ENCODE measurements around the gene NCMAP. TPM values are rescaled to one million over a fixed set of nuclear protein-coding genes. Genes with fewer than 3 reads are reported as not detected.

The NCMAP gene
- polyA plus RNA-seq, 1 of the 3 experiments (the other 2 are of a cell fraction) = not detected

DNA sequence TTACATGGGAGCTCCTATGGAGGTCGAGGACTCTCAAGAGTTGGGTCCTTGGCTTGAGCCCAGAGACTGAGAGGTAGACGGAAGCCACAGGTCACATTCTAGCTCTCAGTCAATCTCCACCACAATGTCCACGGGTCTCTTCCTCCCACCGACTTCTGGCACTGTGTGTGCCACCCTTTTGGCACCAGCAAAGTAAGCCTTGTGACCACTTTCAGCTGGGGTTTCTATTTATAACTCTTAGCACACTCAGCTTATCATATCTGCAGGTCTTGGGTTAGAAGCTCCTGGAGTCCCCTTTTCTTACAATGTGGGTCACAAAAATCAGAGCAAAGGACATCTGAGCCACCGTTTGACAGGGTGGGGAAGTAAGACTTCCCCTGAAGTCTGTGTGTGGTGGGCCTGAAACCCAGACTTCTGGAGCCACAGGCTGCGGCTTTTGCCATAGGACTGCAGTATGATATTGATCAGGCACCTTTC lies 28.3 kb downstream of the NCMAP start:
- Histone ChIP-seq H3K4me2 (no peak overlapping the region), H3K9me2 (no peaks in the 10 kb centered on the region), H3F3A (replicated peaks; ENCODE audit: insufficient read depth) (no peaks in the 10 kb centered on the region), H3K79me2 (ENCODE audit: insufficient read depth) (no peaks in the 10 kb centered on the region), H4K20me1 (ENCODE audit: insufficient read depth) (no peaks in the 10 kb centered on the region), H3K36me3 (replicated peaks in 1 of 2; ENCODE audit: control insufficient read depth in 1 of 2, insufficient read depth in 2 of 2, low read length in 1 of 2) (no peaks in the 10 kb centered on the region), H3K4me3 (ENCODE audit: low read depth in 2 of 2, low read length in 1 of 2) (no peak overlapping the region), H3K4me1 (ENCODE audit: control insufficient read depth in 1 of 2, insufficient read depth in 2 of 2, low read depth in 1 of 2, low read length in 1 of 2) (no peaks in the 10 kb centered on the region), H3K9ac (no peak overlapping the region), H2AFZ (ENCODE audit: low read depth) (no peak overlapping the region), H3K9me3 (no peaks in the 10 kb centered on the region), H3K27me3 (ENCODE audit: insufficient read depth) (no peaks in the 10 kb centered on the region), H3K27ac (ENCODE audit: low read depth in 2 of 2, low read length in 1 of 2) (no peak overlapping the region)
- ChIA-PET POLR2A (no interaction called here), CTCF (interaction anchor here (0.9 to 1.2 kb wide), 3 partner anchors 38 to 251 kb away, joined by 3 to 4 read pairs (median 3); no protein-coding TSS in a partner anchor)
- no peak for DNase-seq
- TF ChIP-seq, protein P1, sequence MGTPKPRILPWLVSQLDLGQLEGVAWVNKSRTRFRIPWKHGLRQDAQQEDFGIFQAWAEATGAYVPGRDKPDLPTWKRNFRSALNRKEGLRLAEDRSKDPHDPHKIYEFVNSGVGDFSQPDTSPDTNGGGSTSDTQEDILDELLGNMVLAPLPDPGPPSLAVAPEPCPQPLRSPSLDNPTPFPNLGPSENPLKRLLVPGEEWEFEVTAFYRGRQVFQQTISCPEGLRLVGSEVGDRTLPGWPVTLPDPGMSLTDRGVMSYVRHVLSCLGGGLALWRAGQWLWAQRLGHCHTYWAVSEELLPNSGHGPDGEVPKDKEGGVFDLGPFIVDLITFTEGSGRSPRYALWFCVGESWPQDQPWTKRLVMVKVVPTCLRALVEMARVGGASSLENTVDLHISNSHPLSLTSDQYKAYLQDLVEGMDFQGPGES (IDR thresholded peaks at IDR 0.05; ENCODE audit: low read depth, low read length) = no peak
- no peak for TF ChIP-seq JUND (IDR thresholded peaks at IDR 0.05)
- TF ChIP-seq FOXM1 (IDR thresholded peaks at IDR 0.05; ENCODE audit: low read depth) = no peak
- TF ChIP-seq MEF2A (IDR thresholded peaks at IDR 0.05; ENCODE audit: borderline replicate concordance, low read depth) = no peak
- TF ChIP-seq YY1 (IDR thresholded peaks at IDR 0.05; ENCODE audit: low read depth) = no peak
- no peak for TF ChIP-seq TAF1 (IDR thresholded peaks at IDR 0.05; ENCODE audit: borderline replicate concordance, low read depth, low read length)
- 58% methylated on average over 6 of the region's 6 CpGs for WGBS (ENCODE audit: low lambda C conversion rate)

DNA sequence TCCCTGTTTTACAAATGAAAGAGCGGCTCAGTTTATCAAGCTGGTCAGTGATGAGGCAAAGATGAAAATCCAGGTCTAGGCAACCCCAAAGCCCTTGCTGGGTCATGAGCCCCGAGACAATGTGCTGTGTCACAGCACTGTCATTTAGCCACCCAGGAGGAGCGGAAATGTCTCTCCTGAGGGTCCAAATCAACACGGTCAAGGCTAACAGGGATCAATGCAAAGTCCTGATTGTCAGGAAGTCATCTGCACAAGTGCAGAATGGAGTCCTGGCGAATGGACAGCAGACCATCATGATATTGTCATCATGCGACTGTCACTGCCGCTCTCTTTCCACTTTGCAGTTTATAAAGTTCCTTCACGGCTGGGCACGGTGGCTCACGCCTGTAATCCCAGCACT lies 30.2 kb downstream of the NCMAP start:
- H3K27me3 ChIP-seq (ENCODE audit: insufficient read depth) = no peaks in the 10 kb centered on the region
- 75% methylated on average over 10 of the region's 10 CpGs for WGBS (ENCODE audit: low lambda C conversion rate)
- no peak for TF ChIP-seq FOXJ3 (CRISPR knock-in tag; IDR thresholded peaks at IDR 0.05)
- TF ChIP-seq, protein P2, sequence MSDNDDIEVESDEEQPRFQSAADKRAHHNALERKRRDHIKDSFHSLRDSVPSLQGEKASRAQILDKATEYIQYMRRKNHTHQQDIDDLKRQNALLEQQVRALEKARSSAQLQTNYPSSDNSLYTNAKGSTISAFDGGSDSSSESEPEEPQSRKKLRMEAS (IDR thresholded peaks at IDR 0.05; ENCODE audit: low read depth) = no peak
- no peak for TF ChIP-seq TAF1 (IDR thresholded peaks at IDR 0.05; ENCODE audit: borderline replicate concordance, low read depth, low read length)
- H3K4me2 ChIP-seq = no peak overlapping the region
- H3K27ac ChIP-seq (ENCODE audit: low read depth in 2 of 2, low read length in 1 of 2) = no peak overlapping the region
- no peaks in the 10 kb centered on the region for H3K36me3 ChIP-seq (replicated peaks in 1 of 2; ENCODE audit: control insufficient read depth in 1 of 2, insufficient read depth in 2 of 2, low read length in 1 of 2)
- no peaks in the 10 kb centered on the region for H3K9me3 ChIP-seq
- no peaks in the 10 kb centered on the region for H4K20me1 ChIP-seq (ENCODE audit: insufficient read depth)
- no peak overlapping the region for H2AFZ ChIP-seq (ENCODE audit: low read depth)
- H3K4me3 ChIP-seq (ENCODE audit: low read depth in 2 of 2, low read length in 1 of 2) = no peak overlapping the region
- CTCF ChIA-PET = interaction anchor here (0.9 to 2.7 kb wide), 23 partner anchors 10 to 249 kb away, joined by 3 to 37 read pairs (median 7); partner anchors contain the start of genes NCMAP and NIPAL3
- no peaks in the 10 kb centered on the region for H3K4me1 ChIP-seq (ENCODE audit: control insufficient read depth in 1 of 2, insufficient read depth in 2 of 2, low read depth in 1 of 2, low read length in 1 of 2)
- DNase-seq = no peak
- H3K9ac ChIP-seq = no peak overlapping the region
- H3K79me2 ChIP-seq (ENCODE audit: insufficient read depth) = no peaks in the 10 kb centered on the region
- no peaks in the 10 kb centered on the region for H3F3A ChIP-seq (replicated peaks; ENCODE audit: insufficient read depth)
- POLR2A ChIA-PET = interaction anchor here (0.6 kb wide), 1 partner anchor 22 kb away, joined by 5 read pairs; no protein-coding TSS in a partner anchor
- no peaks in the 10 kb centered on the region for H3K9me2 ChIP-seq

Measured in SK-N-SH (cell line).